Central memory CD8-positive, alpha-beta T cell (primary cell): ENCODE data around the gene AKAIN1.

ENCODE experiments used
- ATAC-seq: fragments of 150-1000 bp; cut with Tn5 transposase; replicated peaks from 2 replicates; pipeline ENCODE4 v1.10.0; 2022; ENCODE audit warnings: mild to moderate bottlenecking, moderate FRiP score, moderate number of reproducible peaks; ENCODE audit not compliant: poor library complexity, severe bottlenecking; ENCODE audit errors: extremely low read depth
- DNase-seq, 2 donors: peaks; one replicate each; pipeline ENCODE4 v3.0.0; 2021; ENCODE audit warnings: low spot score in 2 of 2
- H3K27ac Mint-ChIP-seq: one replicate; pipeline ENCODE4 v1.8.0; 2022; ENCODE audit warnings: low read depth, mild to moderate bottlenecking, moderate library complexity, mixed read lengths
- H3K27me3 Mint-ChIP-seq: one replicate; pipeline ENCODE4 v1.8.0; 2022; ENCODE audit warnings: mixed read lengths
- H3K36me3 Mint-ChIP-seq: one replicate; pipeline ENCODE4 v1.8.0; 2022; ENCODE audit warnings: mild to moderate bottlenecking, moderate library complexity, mixed read lengths; ENCODE audit not compliant: insufficient read depth
- H3K4me1 Mint-ChIP-seq: one replicate; pipeline ENCODE4 v1.8.0; 2022; ENCODE audit warnings: mixed read lengths
- H3K4me3 Mint-ChIP-seq: one replicate; pipeline ENCODE4 v1.8.0; 2022; ENCODE audit warnings: mild to moderate bottlenecking, moderate library complexity, mixed read lengths
- H3K9me3 Mint-ChIP-seq: one replicate; pipeline ENCODE4 v1.8.0; 2022; ENCODE audit warnings: mixed read lengths

The AKAIN1 gene

GRCh38 chr18:5195656-5196055 lies 1.4 kb downstream of the AKAIN1 start:
- Mint-ChIP-seq H3K4me3 (no peak overlapping the region), H3K27me3 (peaks cover 87% of the 10 kb centered on the region), H3K9me3 (no peaks in the 10 kb centered on the region), H3K27ac (no peak overlapping the region), H3K4me1 (peaks cover 8% of the 10 kb centered on the region), H3K36me3 (peaks cover 3% of the 10 kb centered on the region)
- DNase-seq (no peak), ATAC-seq (no peak)

GRCh38 chr18:5180254-5180653 lies 16.8 kb downstream of the AKAIN1 start:
- Mint-ChIP-seq H3K4me3 (no peak overlapping the region), H3K9me3 (no peaks in the 10 kb centered on the region), H3K27me3 (peaks cover 32% of the 10 kb centered on the region), H3K36me3 (peaks cover 2% of the 10 kb centered on the region), H3K4me1 (no peaks in the 10 kb centered on the region), H3K27ac (no peak overlapping the region)
- no peak for ATAC-seq
- no peak for DNase-seq

- ATAC-seq (no peak), DNase-seq (no peak)
- Mint-ChIP-seq H3K9me3 (no peaks in the 10 kb centered on the region), H3K4me1 (no peaks in the 10 kb centered on the region), H3K27ac (no peak overlapping the region), H3K4me3 (no peak overlapping the region), H3K27me3 (peaks cover 19% of the 10 kb centered on the region), H3K36me3 (peaks cover 2% of the 10 kb centered on the region)
These were observed 18.5 kb downstream of the AKAIN1 start for GRCh38 chr18:5178519-5178918.

- ATAC-seq: no peak
- DNase-seq: no peak
- H3K4me3 Mint-ChIP-seq: no peak overlapping the region
- H3K27ac Mint-ChIP-seq: no peak overlapping the region
- H3K36me3 Mint-ChIP-seq: peaks cover 2% of the 10 kb centered on the region
- H3K9me3 Mint-ChIP-seq: peaks cover 6% of the 10 kb centered on the region
- H3K4me1 Mint-ChIP-seq: no peaks in the 10 kb centered on the region
- peaks cover 26% of the 10 kb centered on the region for H3K27me3 Mint-ChIP-seq
These were observed 21.7 kb downstream of the AKAIN1 start for GRCh38 chr18:5175378-5175777.

- peaks cover 2% of the 10 kb centered on the region for H3K36me3 Mint-ChIP-seq
- no peaks in the 10 kb centered on the region for H3K4me1 Mint-ChIP-seq
- no peak overlapping the region for H3K27ac Mint-ChIP-seq
- no peak for DNase-seq
- peaks cover 6% of the 10 kb centered on the region for H3K9me3 Mint-ChIP-seq
- no peak overlapping the region for H3K4me3 Mint-ChIP-seq
- peaks cover 30% of the 10 kb centered on the region for H3K27me3 Mint-ChIP-seq
- ATAC-seq: no peak
These were observed 23.4 kb downstream of the AKAIN1 start for GRCh38 chr18:5173646-5174045.

- Mint-ChIP-seq H3K9me3 (peaks cover 6% of the 10 kb centered on the region), H3K27me3 (peaks cover 30% of the 10 kb centered on the region), H3K36me3 (peaks cover under 1% of the 10 kb centered on the region), H3K4me1 (no peaks in the 10 kb centered on the region), H3K27ac (no peak overlapping the region), H3K4me3 (no peak overlapping the region)
- DNase-seq: no peak
- no peak for ATAC-seq
These were observed 23.8 kb downstream of the AKAIN1 start for GRCh38 chr18:5173236-5173635.

- H3K4me3 Mint-ChIP-seq: no peak overlapping the region
- H3K4me1 Mint-ChIP-seq: peaks cover 6% of the 10 kb centered on the region
- H3K27ac Mint-ChIP-seq: no peak overlapping the region
- no peak for ATAC-seq
- DNase-seq: no peak
- H3K27me3 Mint-ChIP-seq: peaks cover 39% of the 10 kb centered on the region
- no peaks in the 10 kb centered on the region for H3K36me3 Mint-ChIP-seq
- H3K9me3 Mint-ChIP-seq: peaks cover 6% of the 10 kb centered on the region
These were observed 29.2 kb downstream of the AKAIN1 start for GRCh38 chr18:5167831-5168230.

GRCh38 chr18:5166606-5167280 lies 30.3 kb downstream of the AKAIN1 start:
- no peaks in the 10 kb centered on the region for H3K36me3 Mint-ChIP-seq
- peaks cover 3% of the 10 kb centered on the region for H3K9me3 Mint-ChIP-seq
- H3K27me3 Mint-ChIP-seq: peaks cover 36% of the 10 kb centered on the region
- H3K4me3 Mint-ChIP-seq: no peak overlapping the region
- DNase-seq: no peak
- ATAC-seq: no peak
- H3K4me1 Mint-ChIP-seq: peaks cover 6% of the 10 kb centered on the region
- no peak overlapping the region for H3K27ac Mint-ChIP-seq

GRCh38 chr18:5164903-5165302 lies 32.2 kb downstream of the AKAIN1 start:
- H3K27ac Mint-ChIP-seq: no peak overlapping the region
- H3K27me3 Mint-ChIP-seq: peaks cover 30% of the 10 kb centered on the region
- peaks cover 8% of the 10 kb centered on the region for H3K4me1 Mint-ChIP-seq
- DNase-seq (no peak), ATAC-seq (no peak)
- H3K9me3 Mint-ChIP-seq: no peaks in the 10 kb centered on the region
- no peak overlapping the region for H3K4me3 Mint-ChIP-seq
- no peaks in the 10 kb centered on the region for H3K36me3 Mint-ChIP-seq

- Mint-ChIP-seq H3K27ac (no peak overlapping the region), H3K4me1 (peaks cover 4% of the 10 kb centered on the region), H3K9me3 (no peaks in the 10 kb centered on the region), H3K36me3 (no peaks in the 10 kb centered on the region), H3K27me3 (peaks cover 23% of the 10 kb centered on the region), H3K4me3 (no peak overlapping the region)
- DNase-seq (no peak), ATAC-seq (no peak)
These were observed 34.9 kb downstream of the AKAIN1 start for GRCh38 chr18:5162111-5162510.

- no peak overlapping the region for H3K27ac Mint-ChIP-seq
- peaks cover 28% of the 10 kb centered on the region for H3K27me3 Mint-ChIP-seq
- H3K4me3 Mint-ChIP-seq: no peak overlapping the region
- H3K36me3 Mint-ChIP-seq: no peaks in the 10 kb centered on the region
- H3K9me3 Mint-ChIP-seq: no peaks in the 10 kb centered on the region
- no peak for ATAC-seq
- no peak for DNase-seq
- H3K4me1 Mint-ChIP-seq: peaks cover 4% of the 10 kb centered on the region
These were observed 38.0 kb downstream of the AKAIN1 start for GRCh38 chr18:5159080-5159479.

GRCh38 chr18:5158587-5158986 lies 38.5 kb downstream of the AKAIN1 start:
- Mint-ChIP-seq H3K27me3 (peaks cover 28% of the 10 kb centered on the region), H3K27ac (no peak overlapping the region), H3K4me3 (no peak overlapping the region), H3K36me3 (no peaks in the 10 kb centered on the region), H3K9me3 (no peaks in the 10 kb centered on the region), H3K4me1 (peaks cover 4% of the 10 kb centered on the region)
- ATAC-seq (no peak), DNase-seq (no peak)

GRCh38 chr18:5158172-5158571 lies 38.9 kb downstream of the AKAIN1 start:
- DNase-seq (no peak), ATAC-seq (no peak)
- Mint-ChIP-seq H3K27me3 (peaks cover 28% of the 10 kb centered on the region), H3K4me3 (no peak overlapping the region), H3K4me1 (peaks cover 4% of the 10 kb centered on the region), H3K9me3 (no peaks in the 10 kb centered on the region), H3K27ac (no peak overlapping the region), H3K36me3 (no peaks in the 10 kb centered on the region)
